ENCODE results near the gene OSER1. TPM values are rescaled to one million over a fixed set of nuclear protein-coding genes. Genes with fewer than 3 reads are reported as not detected.

The OSER1 gene
- total RNA-seq, 1 donor = 46.7 TPM

GRCh38 chr20:44254073-44254472, 43.5 kb upstream of the OSER1 start:
- H3K9me3 ChIP-seq (ENCODE audit: low read depth, low read length) = no peaks in the 10 kb centered on the region
- H3K4me3 ChIP-seq (ENCODE audit: insufficient read depth, low read length) = no peak overlapping the region
- no peak overlapping the region for H2AFZ ChIP-seq (ENCODE audit: low read length)
- H3K27ac ChIP-seq (ENCODE audit: low read depth, low read length) = no peak overlapping the region
- peaks cover 11% of the 10 kb centered on the region for H4K20me1 ChIP-seq (ENCODE audit: insufficient read depth, low read length)
- no peak overlapping the region for H3K4me2 ChIP-seq (ENCODE audit: insufficient read depth, low read length)
- H3K36me3 ChIP-seq (ENCODE audit: insufficient read depth, low read length) = no peaks in the 10 kb centered on the region
- H3K79me2 ChIP-seq (ENCODE audit: insufficient read depth, low read length) = no peaks in the 10 kb centered on the region
- no peak for TF ChIP-seq CTCF (IDR thresholded peaks at IDR 0.05; ENCODE audit: extremely low read depth, low read depth, low read length)
- H3K27me3 ChIP-seq (ENCODE audit: insufficient read depth, low read length) = no peaks in the 10 kb centered on the region
- H3K4me1 ChIP-seq (ENCODE audit: insufficient read depth, low read length) = no peaks in the 10 kb centered on the region
- DNase-seq (ENCODE audit: insufficient read length, low spot score, missing footprints) = no peak

- Histone ChIP-seq H3K4me2 (ENCODE audit: insufficient read depth, low read length) (no peak overlapping the region), H3K9me3 (ENCODE audit: low read depth, low read length) (no peaks in the 10 kb centered on the region)
Observed at GRCh38 chr20:44253528-44253927, 43.0 kb upstream of the OSER1 start.

GRCh38 chr20:44251284-44251683, 40.7 kb upstream of the OSER1 start:
- no peak overlapping the region for H3K4me3 ChIP-seq (ENCODE audit: insufficient read depth, low read length)
- TF ChIP-seq CTCF (IDR thresholded peaks at IDR 0.05; ENCODE audit: extremely low read depth, low read depth, low read length) = no peak
- H4K20me1 ChIP-seq (ENCODE audit: insufficient read depth, low read length) = peaks cover 25% of the 10 kb centered on the region
- no peaks in the 10 kb centered on the region for H3K36me3 ChIP-seq (ENCODE audit: insufficient read depth, low read length)
- H3K9me3 ChIP-seq (ENCODE audit: low read depth, low read length) = no peaks in the 10 kb centered on the region
- H3K4me1 ChIP-seq (ENCODE audit: insufficient read depth, low read length) = no peaks in the 10 kb centered on the region
- peaks cover 15% of the 10 kb centered on the region for H3K27me3 ChIP-seq (ENCODE audit: insufficient read depth, low read length)
- no peaks in the 10 kb centered on the region for H3K79me2 ChIP-seq (ENCODE audit: insufficient read depth, low read length)
- peak; percentile 52 for DNase-seq (ENCODE audit: insufficient read length, low spot score, missing footprints)
- no peak overlapping the region for H2AFZ ChIP-seq (ENCODE audit: low read length)
- no peak overlapping the region for H3K4me2 ChIP-seq (ENCODE audit: insufficient read depth, low read length)
- H3K27ac ChIP-seq (ENCODE audit: low read depth, low read length) = no peak overlapping the region

More at GRCh38 chr20:44253528-44253927, 43.0 kb upstream of the OSER1 start:
- Histone ChIP-seq H2AFZ (ENCODE audit: low read length) (no peak overlapping the region), H3K4me1 (ENCODE audit: insufficient read depth, low read length) (no peaks in the 10 kb centered on the region), H3K27me3 (ENCODE audit: insufficient read depth, low read length) (no peaks in the 10 kb centered on the region), H3K36me3 (ENCODE audit: insufficient read depth, low read length) (no peaks in the 10 kb centered on the region), H3K79me2 (ENCODE audit: insufficient read depth, low read length) (no peaks in the 10 kb centered on the region), H3K27ac (ENCODE audit: low read depth, low read length) (no peak overlapping the region), H3K4me3 (ENCODE audit: insufficient read depth, low read length) (no peak overlapping the region), H4K20me1 (ENCODE audit: insufficient read depth, low read length) (peaks cover 12% of the 10 kb centered on the region)
- TF ChIP-seq CTCF (IDR thresholded peaks at IDR 0.05; ENCODE audit: extremely low read depth, low read depth, low read length) = peak; percentile 18
- DNase-seq (ENCODE audit: insufficient read length, low spot score, missing footprints) = peak; percentile 66

- no peaks in the 10 kb centered on the region for H3K36me3 ChIP-seq (ENCODE audit: insufficient read depth, low read length)
- H3K4me1 ChIP-seq (ENCODE audit: insufficient read depth, low read length) = no peaks in the 10 kb centered on the region
- no peak overlapping the region for H2AFZ ChIP-seq (ENCODE audit: low read length)
- no peak overlapping the region for H3K4me3 ChIP-seq (ENCODE audit: insufficient read depth, low read length)
- peaks cover 15% of the 10 kb centered on the region for H3K27me3 ChIP-seq (ENCODE audit: insufficient read depth, low read length)
- H4K20me1 ChIP-seq (ENCODE audit: insufficient read depth, low read length) = peaks cover 26% of the 10 kb centered on the region
- no peak overlapping the region for H3K4me2 ChIP-seq (ENCODE audit: insufficient read depth, low read length)
- no peaks in the 10 kb centered on the region for H3K9me3 ChIP-seq (ENCODE audit: low read depth, low read length)
- TF ChIP-seq CTCF (IDR thresholded peaks at IDR 0.05; ENCODE audit: extremely low read depth, low read depth, low read length) = no peak
- H3K79me2 ChIP-seq (ENCODE audit: insufficient read depth, low read length) = no peaks in the 10 kb centered on the region
- H3K27ac ChIP-seq (ENCODE audit: low read depth, low read length) = no peak overlapping the region
- DNase-seq (ENCODE audit: insufficient read length, low spot score, missing footprints) = no peak
Observed at GRCh38 chr20:44248410-44248759, 37.8 kb upstream of the OSER1 start.

All from osteoblast (primary cell).